ENCODE measurements around the gene FRY.

Gene FRY

DNA sequence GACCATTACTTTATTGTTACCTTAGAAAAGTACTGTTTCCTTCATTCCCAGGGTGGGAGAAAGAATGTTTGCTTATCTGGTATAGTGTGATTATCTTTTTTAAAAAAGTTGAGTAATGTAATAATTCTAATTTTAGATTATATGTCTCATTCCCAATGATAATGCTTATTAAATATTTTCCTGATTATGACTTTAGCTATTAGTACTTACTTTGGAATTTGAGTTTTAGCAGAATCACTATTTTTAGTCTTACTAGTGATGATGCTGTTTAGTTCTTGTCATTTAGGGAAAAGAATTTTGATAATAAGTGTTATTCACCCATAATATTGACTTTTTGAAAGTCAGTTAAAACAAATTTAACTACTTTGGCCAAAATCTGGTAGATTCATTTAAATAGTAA is 95.2 kb downstream of the FRY start:
- no peak for DNase-seq (ENCODE audit: insufficient read length, low spot score)
- no peak for FAIRE-seq
- TF ChIP-seq POLR2A (IDR thresholded peaks at IDR 0.05; ENCODE audit: low read depth, low read length), result no peak

- TF ChIP-seq POLR2A (IDR thresholded peaks at IDR 0.05; ENCODE audit: low read depth, low read length), result no peak
- FAIRE-seq (no peak), DNase-seq (ENCODE audit: insufficient read length, low spot score) (no peak)
These were observed 96.1 kb downstream of the FRY start for GRCh38 chr13:32127691-32128090.

GRCh38 chr13:32134241-32135055 is 102.9 kb downstream of the FRY start:
- DNase-seq (ENCODE audit: insufficient read length, low spot score) (no peak), FAIRE-seq (no peak)
- TF ChIP-seq POLR2A (IDR thresholded peaks at IDR 0.05; ENCODE audit: low read depth, low read length), result no peak

GRCh38 chr13:32135056-32135390 is 103.4 kb downstream of the FRY start:
- FAIRE-seq (no peak), DNase-seq (ENCODE audit: insufficient read length, low spot score) (no peak)
- TF ChIP-seq POLR2A (IDR thresholded peaks at IDR 0.05; ENCODE audit: low read depth, low read length), result no peak

DNA sequence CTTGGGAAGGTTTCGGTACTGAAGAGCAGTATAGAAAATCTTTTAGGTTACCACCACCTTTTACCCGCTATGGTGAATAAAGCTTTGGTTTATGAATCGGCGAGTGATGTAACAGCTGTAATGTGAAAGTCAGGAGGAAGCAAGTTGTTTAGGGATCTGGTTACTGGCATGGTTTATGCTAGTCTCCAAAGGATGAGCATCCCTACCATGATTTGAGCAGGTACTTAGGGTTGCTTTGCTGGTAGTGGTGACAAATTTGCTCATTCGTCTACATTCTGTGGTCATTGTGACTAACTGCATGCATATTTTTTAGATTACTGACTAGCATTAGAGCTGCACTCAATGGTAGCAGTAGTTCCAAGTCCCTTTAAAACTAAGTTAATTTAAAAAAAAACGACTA is 104.1 kb downstream of the FRY start:
- FAIRE-seq (no peak), DNase-seq (ENCODE audit: insufficient read length, low spot score) (no peak)
- TF ChIP-seq POLR2A (IDR thresholded peaks at IDR 0.05; ENCODE audit: low read depth, low read length), result no peak

DNA sequence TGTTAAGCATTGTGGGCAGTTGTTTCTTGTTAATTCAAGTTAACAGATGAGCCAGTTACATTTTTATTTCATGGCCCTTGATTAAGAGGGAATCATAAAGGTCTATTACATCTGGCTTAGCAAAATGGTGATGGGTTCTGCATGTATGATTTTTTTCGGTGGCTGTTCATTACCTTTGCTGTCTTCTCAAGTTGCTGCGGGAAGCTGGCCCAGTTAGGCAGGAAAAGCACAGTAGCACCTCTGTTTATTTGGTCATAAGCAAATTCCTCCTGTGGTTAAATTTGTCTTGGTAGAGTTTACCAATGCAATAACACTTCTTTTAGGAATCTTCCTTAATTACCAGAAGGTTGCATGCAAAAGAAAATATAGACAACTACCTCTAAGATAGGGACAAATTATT is 104.5 kb downstream of the FRY start:
- FAIRE-seq (no peak), DNase-seq (ENCODE audit: insufficient read length, low spot score) (no peak)
- no peak for TF ChIP-seq POLR2A (IDR thresholded peaks at IDR 0.05; ENCODE audit: low read depth, low read length)

GRCh38 chr13:32136716-32137115 is 105.1 kb downstream of the FRY start:
- no peak for DNase-seq (ENCODE audit: insufficient read length, low spot score)
- TF ChIP-seq POLR2A (IDR thresholded peaks at IDR 0.05; ENCODE audit: low read depth, low read length), result no peak
- no peak for FAIRE-seq

DNA sequence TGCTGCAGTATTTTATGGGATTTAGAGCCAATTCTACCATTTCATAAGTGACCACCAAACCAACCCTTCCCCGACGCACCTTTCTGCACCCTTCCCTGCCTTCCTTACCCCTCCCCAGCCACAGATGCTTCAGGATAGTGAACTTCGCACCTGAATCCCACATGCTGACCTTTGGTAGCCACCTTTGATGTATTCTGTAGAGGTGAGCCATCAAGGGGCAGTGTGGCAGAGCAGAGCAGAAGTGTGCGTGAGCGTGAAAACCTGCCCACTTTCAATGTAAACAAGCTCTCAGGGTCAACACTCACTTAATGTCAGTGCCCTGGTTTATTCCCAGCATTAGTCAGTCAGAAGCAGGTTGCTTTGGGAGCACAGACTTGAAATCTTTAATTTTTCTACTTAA is 107.7 kb downstream of the FRY start:
- FAIRE-seq, result no peak

GRCh38 chr13:32140109-32140508 is 108.5 kb downstream of the FRY start:
- TF ChIP-seq POLR2A (IDR thresholded peaks at IDR 0.05; ENCODE audit: low read depth, low read length), result no peak
- FAIRE-seq (no peak), DNase-seq (ENCODE audit: insufficient read length, low spot score) (no peak)

More for the DNA sequence above, 107.7 kb downstream of the FRY start:
- TF ChIP-seq POLR2A (IDR thresholded peaks at IDR 0.05; ENCODE audit: low read depth, low read length), result no peak
- no peak for DNase-seq (ENCODE audit: insufficient read length, low spot score)

DNA sequence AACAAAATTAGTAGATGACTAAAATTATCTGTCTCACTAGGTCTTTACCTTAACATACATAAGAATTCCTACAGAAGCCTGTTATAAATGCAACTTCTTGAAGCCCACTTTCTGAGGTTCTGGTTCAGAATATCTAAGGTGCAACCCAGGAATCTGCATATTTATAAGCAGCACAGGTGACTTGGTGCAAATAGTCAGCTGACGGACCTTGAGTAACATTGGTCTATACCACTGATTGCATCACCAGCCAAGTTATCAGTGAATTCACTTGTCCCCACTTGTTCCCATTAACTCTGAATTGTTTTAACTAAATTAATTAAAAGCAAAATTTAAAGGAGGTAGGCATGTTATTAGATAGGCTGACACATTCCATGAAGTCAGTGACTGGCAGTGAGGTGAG is 109.9 kb downstream of the FRY start:
- FAIRE-seq, result no peak
- TF ChIP-seq POLR2A (IDR thresholded peaks at IDR 0.05; ENCODE audit: low read depth, low read length), result no peak
- DNase-seq (ENCODE audit: insufficient read length, low spot score), result no peak

GRCh38 chr13:32142115-32142514 is 110.5 kb downstream of the FRY start:
- FAIRE-seq (no peak), DNase-seq (ENCODE audit: insufficient read length, low spot score) (no peak)
- no peak for TF ChIP-seq POLR2A (IDR thresholded peaks at IDR 0.05; ENCODE audit: low read depth, low read length)

- FAIRE-seq, result no peak
- no peak for DNase-seq (ENCODE audit: insufficient read length, low spot score)
- no peak for TF ChIP-seq POLR2A (IDR thresholded peaks at IDR 0.05; ENCODE audit: low read depth, low read length)
These were observed 111.4 kb downstream of the FRY start for GRCh38 chr13:32142956-32143375.

GRCh38 chr13:32147193-32147592 is 115.6 kb downstream of the FRY start:
- FAIRE-seq (no peak), DNase-seq (ENCODE audit: insufficient read length, low spot score) (no peak)
- no peak for TF ChIP-seq POLR2A (IDR thresholded peaks at IDR 0.05; ENCODE audit: low read depth, low read length)

DNA sequence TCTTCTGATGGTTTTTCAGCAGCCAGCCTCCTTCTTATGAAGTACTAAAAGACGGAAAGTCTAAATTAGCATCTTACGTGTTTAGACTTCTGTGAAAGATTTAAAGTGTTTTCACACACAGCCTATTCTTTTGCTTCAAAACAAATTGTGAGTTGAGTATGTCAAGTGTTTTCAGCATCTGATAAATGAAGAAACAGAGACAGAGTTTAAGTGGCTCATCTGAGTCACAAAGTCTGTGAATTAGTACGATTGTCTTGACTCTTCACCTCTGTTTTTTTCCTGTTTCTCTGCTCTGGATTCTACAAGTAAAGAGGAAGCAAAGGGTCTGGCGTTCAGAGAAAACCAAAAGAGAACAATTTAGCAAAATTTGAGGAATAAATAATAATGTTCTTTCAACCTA is 116.4 kb downstream of the FRY start:
- FAIRE-seq (no peak), DNase-seq (ENCODE audit: insufficient read length, low spot score) (no peak)
- TF ChIP-seq POLR2A (IDR thresholded peaks at IDR 0.05; ENCODE audit: low read depth, low read length), result no peak

- TF ChIP-seq POLR2A (IDR thresholded peaks at IDR 0.05; ENCODE audit: low read depth, low read length), result no peak
- DNase-seq (ENCODE audit: insufficient read length, low spot score) (no peak), FAIRE-seq (no peak)
These were observed 118.7 kb downstream of the FRY start for GRCh38 chr13:32150239-32150638.

DNA sequence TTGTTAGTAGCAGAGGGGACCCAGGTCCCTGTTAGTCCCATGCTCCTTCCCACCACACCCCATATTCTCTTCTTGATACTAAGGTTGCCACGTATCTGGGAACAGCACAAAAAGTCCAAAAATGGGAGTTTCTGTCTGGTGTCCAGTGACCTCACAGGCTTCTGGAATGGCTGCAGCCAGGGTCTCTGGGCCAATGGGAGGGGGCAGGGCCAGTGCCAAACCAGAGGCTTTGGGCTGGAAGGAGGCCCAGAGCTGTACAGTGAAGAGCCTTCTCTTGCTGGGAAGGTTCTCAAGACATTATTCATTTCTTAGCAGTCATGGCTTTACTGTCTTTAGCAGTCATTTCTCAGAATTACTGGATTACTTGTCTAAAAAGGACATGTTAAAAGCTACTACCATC is 119.2 kb downstream of the FRY start:
- no peak for FAIRE-seq
- no peak for DNase-seq (ENCODE audit: insufficient read length, low spot score)
- TF ChIP-seq POLR2A (IDR thresholded peaks at IDR 0.05; ENCODE audit: low read depth, low read length), result no peak

All from H54 (cell line).